Measurements from ENCODE around the gene SUPT20H.

SUPT20H gene

DNA sequence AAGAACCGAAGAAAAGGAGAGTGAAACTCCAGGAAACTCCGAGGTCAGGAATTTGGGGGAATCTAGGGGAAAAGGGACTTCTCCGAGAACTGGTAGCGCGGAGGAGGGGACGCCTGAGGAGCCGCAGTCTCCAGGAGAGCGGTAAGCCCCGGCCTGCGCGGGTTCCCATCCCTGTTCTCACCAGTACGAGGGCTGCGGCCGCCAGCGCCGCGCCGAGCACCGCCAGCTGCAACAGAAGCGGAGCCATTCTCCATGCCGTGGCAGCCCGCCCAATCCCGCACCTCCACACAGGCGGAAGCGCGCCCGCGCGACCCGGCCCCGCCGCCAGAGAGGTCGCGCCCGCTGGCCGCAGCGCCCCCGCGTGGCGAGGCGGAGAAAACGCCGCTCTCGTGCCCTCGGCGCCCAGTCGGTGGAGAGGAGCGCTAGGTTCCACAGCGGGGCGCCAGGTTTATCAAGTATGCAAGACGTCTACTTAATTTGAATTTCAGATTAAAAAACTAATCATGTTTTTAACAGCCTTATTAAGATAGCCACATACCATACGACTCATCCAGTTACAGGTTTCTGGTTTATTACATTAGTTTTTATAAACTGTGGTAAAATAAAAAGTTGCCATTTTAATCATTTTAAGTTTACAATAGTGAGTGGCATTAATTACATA lies 60.3 kb downstream of the SUPT20H start, which contains the start of gene ALG5:
TSS of gene ALG5 (minus strand) at position 287 of the 661 bp plus-strand sequence. CDS start at position 247, 40 bp downstream.
- peaks cover 11% of the 10 kb centered on the region for H3K36me3 ChIP-seq (ENCODE audit: insufficient read depth, low read length)
- H3K9ac ChIP-seq (ENCODE audit: low read length) = peak within 1 kb of the TSS; percentile 89
- peak within 1 kb of the TSS; percentile 97 for H3K27ac ChIP-seq (ENCODE audit: low read depth, low read length)
- H3K4me3 ChIP-seq (ENCODE audit: low read depth in 1 of 2, low read length in 2 of 2) = peak within 1 kb of the TSS; percentile 92 to 94
- H3K27me3 ChIP-seq (ENCODE audit: control insufficient read depth in 1 of 2, insufficient read depth in 2 of 2, low read length in 2 of 2) = no peaks in the 10 kb centered on the region
- H3K4me1 ChIP-seq (ENCODE audit: insufficient read depth, low read length) = peaks cover 19% of the 10 kb centered on the region
- no peaks in the 10 kb centered on the region for H3K9me3 ChIP-seq (ENCODE audit: low read length)

GRCh38 chr13:36998624-36999041 lies 60.9 kb downstream of the SUPT20H start:
- H3K9ac ChIP-seq (ENCODE audit: low read length) = peak overlapping the region; percentile 89
- peaks cover 14% of the 10 kb centered on the region for H3K36me3 ChIP-seq (ENCODE audit: insufficient read depth, low read length)
- peak overlapping the region; percentile 92 to 94 for H3K4me3 ChIP-seq (ENCODE audit: low read depth in 1 of 2, low read length in 2 of 2)
- H3K4me1 ChIP-seq (ENCODE audit: insufficient read depth, low read length) = peaks cover 19% of the 10 kb centered on the region
- peak overlapping the region; percentile 88 for H3K27ac ChIP-seq (ENCODE audit: low read depth, low read length)
- no peaks in the 10 kb centered on the region for H3K27me3 ChIP-seq (ENCODE audit: control insufficient read depth in 1 of 2, insufficient read depth in 2 of 2, low read length in 2 of 2)
- H3K9me3 ChIP-seq (ENCODE audit: low read length) = no peaks in the 10 kb centered on the region

DNA sequence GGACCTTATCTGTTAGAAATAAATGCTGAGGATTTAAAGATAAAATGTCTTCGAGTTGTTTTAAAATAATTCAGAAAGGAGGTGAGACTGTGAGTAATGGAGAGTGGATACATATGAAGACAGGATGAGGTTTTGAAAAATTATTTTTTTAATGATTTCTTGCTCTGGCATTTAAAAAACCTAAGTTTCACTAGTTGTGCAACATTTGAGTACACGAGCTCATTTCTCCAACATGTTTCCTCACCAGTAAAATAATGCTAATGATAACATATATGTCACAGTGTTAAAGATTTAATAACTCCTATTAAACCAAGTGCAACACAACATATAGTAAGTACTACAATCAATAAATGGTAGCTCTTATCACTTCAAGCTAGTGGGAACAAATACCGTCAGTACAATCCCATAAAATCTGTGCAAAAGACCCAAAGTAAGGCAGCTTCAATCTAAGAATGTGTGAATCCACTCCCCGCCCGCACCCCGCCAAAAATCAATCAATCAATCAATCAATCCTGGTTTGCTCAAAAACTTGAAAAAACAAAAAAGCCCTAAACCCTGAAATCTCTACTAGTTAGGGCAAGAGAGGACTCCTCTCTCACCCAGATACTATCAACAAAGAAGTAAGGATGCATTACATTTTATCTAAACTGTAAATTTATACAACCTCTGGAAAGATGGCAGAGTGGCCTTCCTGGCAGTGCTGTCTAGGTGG lies 61.6 kb downstream of the SUPT20H start:
- H3K9ac ChIP-seq (ENCODE audit: low read length) = peak overlapping the region; percentile 89
- peak overlapping the region; percentile 92 to 94 for H3K4me3 ChIP-seq (ENCODE audit: low read depth in 1 of 2, low read length in 2 of 2)
- no peak overlapping the region for H3K27ac ChIP-seq (ENCODE audit: low read depth, low read length)

GRCh38 chr13:36992362-36992761 lies 67.1 kb downstream of the SUPT20H start:
- Histone ChIP-seq H3K36me3 (ENCODE audit: insufficient read depth, low read length) (peaks cover 58% of the 10 kb centered on the region), H3K27me3 (ENCODE audit: control insufficient read depth in 1 of 2, insufficient read depth in 2 of 2, low read length in 2 of 2) (no peaks in the 10 kb centered on the region), H3K9me3 (ENCODE audit: low read length) (no peaks in the 10 kb centered on the region), H3K4me3 (ENCODE audit: low read depth in 1 of 2, low read length in 2 of 2) (no peak overlapping the region), H3K27ac (ENCODE audit: low read depth, low read length) (no peak overlapping the region), H3K4me1 (ENCODE audit: insufficient read depth, low read length) (no peaks in the 10 kb centered on the region), H3K9ac (ENCODE audit: low read length) (no peak overlapping the region)

More for the DNA sequence above, 61.6 kb downstream of the SUPT20H start:
- H3K36me3 ChIP-seq (ENCODE audit: insufficient read depth, low read length) = peaks cover 14% of the 10 kb centered on the region
- H3K27me3 ChIP-seq (ENCODE audit: control insufficient read depth in 1 of 2, insufficient read depth in 2 of 2, low read length in 2 of 2) = no peaks in the 10 kb centered on the region
- no peaks in the 10 kb centered on the region for H3K9me3 ChIP-seq (ENCODE audit: low read length)
- H3K4me1 ChIP-seq (ENCODE audit: insufficient read depth, low read length) = peaks cover 19% of the 10 kb centered on the region

GRCh38 chr13:36986462-36987240 lies 72.8 kb downstream of the SUPT20H start:
- H3K9ac ChIP-seq (ENCODE audit: low read length) = no peak overlapping the region
- no peak overlapping the region for H3K27ac ChIP-seq (ENCODE audit: low read depth, low read length)
- peaks cover 68% of the 10 kb centered on the region for H3K36me3 ChIP-seq (ENCODE audit: insufficient read depth, low read length)
- no peaks in the 10 kb centered on the region for H3K27me3 ChIP-seq (ENCODE audit: control insufficient read depth in 1 of 2, insufficient read depth in 2 of 2, low read length in 2 of 2)
- no peaks in the 10 kb centered on the region for H3K9me3 ChIP-seq (ENCODE audit: low read length)
- no peaks in the 10 kb centered on the region for H3K4me1 ChIP-seq (ENCODE audit: insufficient read depth, low read length)
- no peak overlapping the region for H3K4me3 ChIP-seq (ENCODE audit: low read depth in 1 of 2, low read length in 2 of 2)

- no peak overlapping the region for H3K27ac ChIP-seq (ENCODE audit: low read depth, low read length)
- H3K9me3 ChIP-seq (ENCODE audit: low read length) = no peaks in the 10 kb centered on the region
- no peak overlapping the region for H3K9ac ChIP-seq (ENCODE audit: low read length)
- no peaks in the 10 kb centered on the region for H3K27me3 ChIP-seq (ENCODE audit: control insufficient read depth in 1 of 2, insufficient read depth in 2 of 2, low read length in 2 of 2)
- peaks cover 32% of the 10 kb centered on the region for H3K36me3 ChIP-seq (ENCODE audit: insufficient read depth, low read length)
- H3K4me1 ChIP-seq (ENCODE audit: insufficient read depth, low read length) = no peaks in the 10 kb centered on the region
- no peak overlapping the region for H3K4me3 ChIP-seq (ENCODE audit: low read depth in 1 of 2, low read length in 2 of 2)
Observed at GRCh38 chr13:36981156-36981743, 78.2 kb downstream of the SUPT20H start.

- Histone ChIP-seq H3K4me1 (ENCODE audit: insufficient read depth, low read length) (no peaks in the 10 kb centered on the region), H3K9me3 (ENCODE audit: low read length) (no peaks in the 10 kb centered on the region), H3K27ac (ENCODE audit: low read depth, low read length) (no peak overlapping the region), H3K9ac (ENCODE audit: low read length) (no peak overlapping the region), H3K36me3 (ENCODE audit: insufficient read depth, low read length) (peaks cover 18% of the 10 kb centered on the region), H3K27me3 (ENCODE audit: control insufficient read depth in 1 of 2, insufficient read depth in 2 of 2, low read length in 2 of 2) (no peaks in the 10 kb centered on the region), H3K4me3 (ENCODE audit: low read depth in 1 of 2, low read length in 2 of 2) (no peak overlapping the region)
Observed at GRCh38 chr13:36979361-36980050, 80.0 kb downstream of the SUPT20H start.

DNA sequence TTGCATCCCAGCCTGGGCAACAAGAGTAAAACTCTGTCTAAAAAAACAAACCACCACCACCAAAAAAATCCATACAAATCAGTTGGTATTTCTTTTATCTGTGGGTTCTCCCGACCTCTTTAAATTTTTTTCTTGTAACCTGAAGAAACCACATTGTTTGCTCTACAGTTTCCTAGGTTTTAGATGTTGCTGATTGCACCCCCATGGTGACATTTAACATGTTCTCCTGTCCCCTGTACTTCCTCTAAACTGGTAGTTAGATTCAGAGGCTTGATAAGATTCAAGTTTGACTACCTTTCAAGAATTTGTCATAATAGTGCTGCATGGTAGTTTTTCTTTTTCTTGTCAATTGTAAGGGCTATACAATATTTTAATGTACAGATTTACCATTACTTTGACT lies 84.3 kb downstream of the SUPT20H start:
- Histone ChIP-seq H3K36me3 (ENCODE audit: insufficient read depth, low read length) (peaks cover 4% of the 10 kb centered on the region), H3K27ac (ENCODE audit: low read depth, low read length) (no peak overlapping the region), H3K4me3 (ENCODE audit: low read depth in 1 of 2, low read length in 2 of 2) (no peak overlapping the region), H3K4me1 (ENCODE audit: insufficient read depth, low read length) (no peaks in the 10 kb centered on the region), H3K9me3 (ENCODE audit: low read length) (no peaks in the 10 kb centered on the region), H3K9ac (ENCODE audit: low read length) (no peak overlapping the region), H3K27me3 (ENCODE audit: control insufficient read depth in 1 of 2, insufficient read depth in 2 of 2, low read length in 2 of 2) (no peaks in the 10 kb centered on the region)

GRCh38 chr13:36973621-36974295 lies 85.7 kb downstream of the SUPT20H start:
- H3K4me3 ChIP-seq (ENCODE audit: low read depth in 1 of 2, low read length in 2 of 2) = no peak overlapping the region
- no peaks in the 10 kb centered on the region for H3K4me1 ChIP-seq (ENCODE audit: insufficient read depth, low read length)
- H3K9ac ChIP-seq (ENCODE audit: low read length) = no peak overlapping the region
- H3K36me3 ChIP-seq (ENCODE audit: insufficient read depth, low read length) = no peaks in the 10 kb centered on the region
- no peaks in the 10 kb centered on the region for H3K27me3 ChIP-seq (ENCODE audit: control insufficient read depth in 1 of 2, insufficient read depth in 2 of 2, low read length in 2 of 2)
- no peak overlapping the region for H3K27ac ChIP-seq (ENCODE audit: low read depth, low read length)
- no peaks in the 10 kb centered on the region for H3K9me3 ChIP-seq (ENCODE audit: low read length)

- peaks cover 7% of the 10 kb centered on the region for H3K36me3 ChIP-seq (ENCODE audit: insufficient read depth, low read length)
- no peaks in the 10 kb centered on the region for H3K4me1 ChIP-seq (ENCODE audit: insufficient read depth, low read length)
- H3K27me3 ChIP-seq (ENCODE audit: control insufficient read depth in 1 of 2, insufficient read depth in 2 of 2, low read length in 2 of 2) = no peaks in the 10 kb centered on the region
- H3K4me3 ChIP-seq (ENCODE audit: low read depth in 1 of 2, low read length in 2 of 2) = no peak overlapping the region
- no peaks in the 10 kb centered on the region for H3K9me3 ChIP-seq (ENCODE audit: low read length)
- H3K9ac ChIP-seq (ENCODE audit: low read length) = no peak overlapping the region
- H3K27ac ChIP-seq (ENCODE audit: low read depth, low read length) = no peak overlapping the region
Observed at GRCh38 chr13:36973009-36973408, 86.5 kb downstream of the SUPT20H start.

Data from muscle layer of colon (tissue), 2 donors.